Right lobe of liver (tissue), 6 donors: Measurements from ENCODE around the gene FOXC1. TPM values are rescaled to one million over a fixed set of nuclear protein-coding genes. Genes with fewer than 3 reads are reported as not detected.

Source experiments
- ATAC-seq, 4 donors: fragments of 200-7000 bp; cut with Tn5 transposase; one replicate each; pipeline ENCODE4 v1.9.1; 2020; ENCODE audit warnings: mild to moderate bottlenecking in 4 of 4, moderate library complexity in 4 of 4
- DNase-seq, 3 donors: peaks; one replicate each; pipeline ENCODE4 v3.0.0-alpha.2; 2020
- H3K27ac ChIP-seq, 3 donors: fragments of 200-600 bp; one replicate each; pipeline ENCODE4 v1.8.0; 2022
- H3K27me3 ChIP-seq, 2 donors: fragments of 200-600 bp; one replicate each; pipeline ENCODE4 v1.8.0; 2022
- H3K36me3 ChIP-seq, 4 donors: fragments of 200-600 bp; sonication (generic) in 1 of 4; one replicate each; pipeline versions ENCODE4 v1.5.1 to v1.8.0; 2017 to 2022; ENCODE audit warnings: control low read depth in 1 of 4
- H3K4me1 ChIP-seq, 4 donors: fragments of 200-600 bp; sonication (generic) in 1 of 4; one replicate each; pipeline versions ENCODE4 v1.5.1 to v1.8.0; 2017 to 2022; ENCODE audit warnings: control low read depth in 1 of 4
- H3K4me3 ChIP-seq, 3 donors: fragments of 200-600 bp; one replicate each; pipeline ENCODE4 v1.8.0; 2022
- H3K9me3 ChIP-seq, 4 donors: fragments of 200-600 bp; sonication (generic) in 1 of 4; one replicate each; pipeline versions ENCODE4 v1.5.1 to v1.8.0; 2017 to 2022; ENCODE audit warnings: control low read depth in 1 of 4
- POLR2A ChIP-seq: fragments of 450-650 bp; IDR thresholded peaks from one replicate; pipeline ENCODE4 v1.6.1; 2017; ENCODE audit warnings: antibody characterized with exemption, mild to moderate bottlenecking
- WGBS: methylation state at CpG from one replicate; pipeline ENCODE4 v1.1.6; 2018; ENCODE audit warnings: low coverage, low lambda C conversion rate; ENCODE audit not compliant: insufficient coverage; ENCODE audit errors: missing lambda C conversion rate; 5-methylcytosine and 5-hydroxymethylcytosine counted together
- intact Hi-C, 2 donors: fragments of 100-400 bp; cut with DNase I; formaldehyde crosslinking; loops; one replicate each; pipeline versions ENCODE4 v1.11.2 to v1.14.1; 2022
- total RNA-seq, 6 experiments: library from RNA; depleted of rRNA in 2 of 6; stranded (reverse); fragments of >200 nt in 2 of 6; fragmentation: NEBNext Ultra II Directional in 3 of 6; extraction: Animal tissue kit (Norgen Biotek cat#: 25700) in 3 of 6; gene quantifications; one replicate each; pipeline versions ENCODE4 v1.1.0 to v1.2.4, GENCODE V29; 2016 to 2023
- TF ChIP-seq, protein P1 (sequence below), 4 donors: fragments of 200-600 bp in 3 of 4; fragments of 450-650 bp in 1 of 4; IDR thresholded peaks; one replicate each; pipeline versions ENCODE4 v1.5.1 to v1.8.0; 2016 to 2022; ENCODE audit warnings: antibody characterized with exemption in 4 of 4, mild to moderate bottlenecking in 2 of 4
- donor health status: DM: no; HTN: yes; CAD: no.
- donor health status: DM: no; HTN: no; CAD: no.
- donor health status: DM: no; HTN: no; CAD: no.
- donor health status: DM: no; HTN: yes; CAD: no.
- donor health status: DM: no; HTN: yes; CAD: no.

FOXC1 gene
- total RNA-seq, 6 experiments from 2014 or later: 0.24 to 0.87 (median 0.50) TPM

DNA sequence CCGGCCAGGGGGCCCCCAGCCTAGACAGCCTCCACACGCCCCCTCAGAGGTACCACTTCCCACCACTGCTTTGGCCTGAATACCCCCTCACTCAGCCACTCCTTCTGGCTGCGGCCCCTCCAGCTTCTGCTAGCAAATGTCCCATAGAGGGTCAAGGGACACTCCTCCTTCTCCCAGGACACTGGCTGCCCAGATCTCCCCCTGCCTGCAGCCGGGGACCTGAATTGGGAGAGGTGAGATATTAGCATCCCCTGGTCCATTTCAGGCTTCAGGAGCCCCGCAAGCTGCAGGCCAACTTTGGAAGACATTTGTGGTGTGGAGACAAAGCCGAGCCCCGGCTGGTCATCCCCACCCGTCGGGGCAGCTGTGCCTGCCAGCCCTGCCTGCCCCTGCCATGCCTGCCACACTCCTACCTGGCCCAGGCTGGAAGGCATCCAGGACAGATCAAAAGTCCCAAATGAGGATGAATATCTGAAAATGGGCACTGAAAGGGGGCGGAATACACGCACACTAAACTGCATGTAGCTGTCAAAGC, 32.5 kb upstream of the FOXC1 start:
- WGBS: 76% methylated on average over 2 of the region's 11 CpGs
- TF ChIP-seq POLR2A: no peak
- TF ChIP-seq, protein P1, sequence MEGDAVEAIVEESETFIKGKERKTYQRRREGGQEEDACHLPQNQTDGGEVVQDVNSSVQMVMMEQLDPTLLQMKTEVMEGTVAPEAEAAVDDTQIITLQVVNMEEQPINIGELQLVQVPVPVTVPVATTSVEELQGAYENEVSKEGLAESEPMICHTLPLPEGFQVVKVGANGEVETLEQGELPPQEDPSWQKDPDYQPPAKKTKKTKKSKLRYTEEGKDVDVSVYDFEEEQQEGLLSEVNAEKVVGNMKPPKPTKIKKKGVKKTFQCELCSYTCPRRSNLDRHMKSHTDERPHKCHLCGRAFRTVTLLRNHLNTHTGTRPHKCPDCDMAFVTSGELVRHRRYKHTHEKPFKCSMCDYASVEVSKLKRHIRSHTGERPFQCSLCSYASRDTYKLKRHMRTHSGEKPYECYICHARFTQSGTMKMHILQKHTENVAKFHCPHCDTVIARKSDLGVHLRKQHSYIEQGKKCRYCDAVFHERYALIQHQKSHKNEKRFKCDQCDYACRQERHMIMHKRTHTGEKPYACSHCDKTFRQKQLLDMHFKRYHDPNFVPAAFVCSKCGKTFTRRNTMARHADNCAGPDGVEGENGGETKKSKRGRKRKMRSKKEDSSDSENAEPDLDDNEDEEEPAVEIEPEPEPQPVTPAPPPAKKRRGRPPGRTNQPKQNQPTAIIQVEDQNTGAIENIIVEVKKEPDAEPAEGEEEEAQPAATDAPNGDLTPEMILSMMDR (IDR thresholded peaks at IDR 0.05): no peak
- Histone ChIP-seq H3K27ac (no peak overlapping the region), H3K9me3 (no peaks in the 10 kb centered on the region), H3K27me3 (no peaks in the 10 kb centered on the region), H3K4me1 (no peaks in the 10 kb centered on the region), H3K36me3 (no peaks in the 10 kb centered on the region), H3K4me3 (no peak overlapping the region)
- intact Hi-C loops: no loop called here
- no peak for DNase-seq
- no peak for ATAC-seq

- 78% methylated on average over 18 of the region's 19 CpGs for WGBS
- Histone ChIP-seq H3K4me3 (no peak overlapping the region), H3K27ac (no peak overlapping the region), H3K36me3 (no peaks in the 10 kb centered on the region), H3K9me3 (no peaks in the 10 kb centered on the region), H3K4me1 (no peaks in the 10 kb centered on the region), H3K27me3 (no peaks in the 10 kb centered on the region)
- intact Hi-C loops: no loop called here
- ATAC-seq: no peak
- TF ChIP-seq POLR2A: no peak
- TF ChIP-seq, protein P1 (IDR thresholded peaks at IDR 0.05): no peak
- no peak for DNase-seq
These were observed 31.6 kb upstream of the FOXC1 start for GRCh38 chr6:1577896-1578745.

DNA sequence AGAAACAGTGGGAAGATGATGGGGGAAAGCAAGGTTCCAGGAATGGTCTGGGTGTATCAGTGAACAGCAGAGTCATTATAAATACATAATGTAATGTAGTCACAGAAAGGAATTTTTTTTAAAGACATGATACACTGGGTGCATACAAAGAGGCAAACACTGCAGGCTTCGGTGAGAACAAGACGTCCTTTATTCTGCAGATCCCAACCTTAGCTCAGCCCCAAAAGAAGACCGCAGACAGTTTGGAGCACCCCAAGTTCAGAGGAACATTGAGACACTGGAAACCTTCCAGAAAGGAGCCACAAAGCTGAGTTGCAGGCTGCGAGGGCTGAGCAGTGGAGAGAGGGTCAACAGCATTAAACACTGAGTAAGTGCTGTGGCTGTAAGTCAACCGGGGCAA, 30.6 kb upstream of the FOXC1 start:
- DNase-seq: no peak
- TF ChIP-seq POLR2A: no peak
- TF ChIP-seq, protein P1 (IDR thresholded peaks at IDR 0.05): no peak
- Histone ChIP-seq H3K27ac (no peak overlapping the region), H3K27me3 (no peaks in the 10 kb centered on the region), H3K36me3 (no peaks in the 10 kb centered on the region), H3K4me3 (no peak overlapping the region), H3K9me3 (no peaks in the 10 kb centered on the region), H3K4me1 (no peaks in the 10 kb centered on the region)
- intact Hi-C loops: no loop called here
- ATAC-seq: no peak
- WGBS: 54% methylated on average over 4 of the region's 5 CpGs

DNA sequence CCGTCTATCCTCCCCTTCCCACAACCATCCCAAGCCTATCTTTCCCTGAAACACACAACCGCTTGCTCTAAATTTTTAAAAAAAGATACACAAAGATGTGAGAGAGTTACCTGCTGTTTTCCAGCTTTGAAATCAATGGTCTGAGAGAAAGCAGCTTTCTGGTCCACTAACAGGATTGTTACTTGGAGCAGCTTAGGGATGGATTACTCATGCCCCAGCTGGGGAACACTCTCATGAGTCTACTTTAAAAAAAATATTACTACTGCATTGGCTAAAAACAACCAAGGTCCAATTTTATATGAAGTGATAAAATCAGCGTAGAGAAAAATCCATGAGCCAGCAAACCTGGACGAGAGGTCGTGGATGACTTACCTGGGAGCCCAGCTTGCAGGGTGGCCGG, 29.6 kb upstream of the FOXC1 start:
- Histone ChIP-seq H3K4me3 (no peak overlapping the region), H3K4me1 (no peaks in the 10 kb centered on the region), H3K9me3 (no peaks in the 10 kb centered on the region), H3K27ac (no peak overlapping the region), H3K27me3 (no peaks in the 10 kb centered on the region), H3K36me3 (no peaks in the 10 kb centered on the region)
- ATAC-seq (no peak), DNase-seq (no peak)
- no peak for TF ChIP-seq POLR2A
- TF ChIP-seq, protein P1 (IDR thresholded peaks at IDR 0.05): no peak
- 67% methylated on average over 6 of the region's 6 CpGs for WGBS
- intact Hi-C loops: no loop called here
